CD14-positive monocyte (primary cell): ENCODE measurements around the gene FBXW7. TPM values are rescaled to one million over a fixed set of nuclear protein-coding genes. Genes with fewer than 3 reads are reported as not detected.

ENCODE experiments used
- DNase-seq, 3 donors: peaks; one replicate each; pipeline ENCODE4 v3.0.0-alpha.2; 2011 to 2022
- H2AFZ ChIP-seq: 2 replicates; pipeline ENCODE4 v1.6.0; 2012; ENCODE audit warnings: mild to moderate bottlenecking, low read depth, low read length, inconsistent platforms; ENCODE audit not compliant: insufficient read depth, poor library complexity, severe bottlenecking
- H3K27ac ChIP-seq, 2 donors: 1 replicate in 1 of 2; 2 replicates in 1 of 2; pipeline ENCODE4 v1.5.1; 2012 to 2013; ENCODE audit warnings: low read length in 2 of 2, control low read depth in 1 of 2, inconsistent platforms in 1 of 2, low read depth in 1 of 2, mild to moderate bottlenecking in 1 of 2
- H3K27me3 ChIP-seq, 2 donors: one replicate each; pipeline versions ENCODE4 v1.6.0 to v1.6.1; 2011 to 2013; ENCODE audit warnings: low read length in 2 of 2; ENCODE audit not compliant: control insufficient read depth in 2 of 2, insufficient read depth in 2 of 2
- H3K36me3 ChIP-seq, 2 donors: replicated peaks in 1 of 2; 1 replicate in 1 of 2; 2 replicates in 1 of 2; pipeline versions ENCODE4 v1.5.1 to v1.6.1; 2012 to 2013; ENCODE audit warnings: low read length in 2 of 2, control low read depth in 1 of 2, inconsistent platforms in 1 of 2, mild to moderate bottlenecking in 1 of 2; ENCODE audit not compliant: insufficient read depth in 2 of 2, control insufficient read depth in 1 of 2
- H3K4me1 ChIP-seq, 2 donors: 1 replicate in 1 of 2; 2 replicates in 1 of 2; pipeline versions ENCODE4 v1.5.1 to v1.6.1; 2012 to 2013; ENCODE audit warnings: low read length in 2 of 2, control low read depth in 1 of 2, inconsistent platforms in 1 of 2, mild to moderate bottlenecking in 1 of 2, moderate library complexity in 1 of 2; ENCODE audit not compliant: insufficient read depth in 2 of 2, control insufficient read depth in 1 of 2
- H3K4me2 ChIP-seq: replicated peaks from 2 replicates; pipeline ENCODE3; 2012; ENCODE audit warnings: low read length, moderate library complexity, mild to moderate bottlenecking; ENCODE audit not compliant: poor library complexity, severe bottlenecking; ENCODE audit errors: extremely low read depth
- H3K4me3 ChIP-seq, 3 experiments: fragments of 200-600 bp in 1 of 3; sonication (generic) in 1 of 3; replicated peaks in 1 of 3; 1 replicate in 2 of 3; 2 replicates in 1 of 3; pipeline ENCODE4 v1.5.1; 2011 to 2013; ENCODE audit warnings: low read length in 3 of 3, mild to moderate bottlenecking in 3 of 3, control low read depth in 2 of 3, low read depth in 2 of 3, inconsistent platforms in 1 of 3, moderate library complexity in 1 of 3
- H3K79me2 ChIP-seq: 2 replicates; pipeline ENCODE4 v1.6.0; 2012; ENCODE audit warnings: mild to moderate bottlenecking, control low read depth, inconsistent platforms, low read length, moderate library complexity; ENCODE audit not compliant: insufficient read depth
- H3K9ac ChIP-seq: 2 replicates; pipeline ENCODE4 v1.6.0; 2017; ENCODE audit warnings: low read length, mild to moderate bottlenecking; ENCODE audit not compliant: insufficient read depth, poor library complexity, severe bottlenecking
- H3K9me3 ChIP-seq, 2 donors: replicated peaks in 1 of 2; 1 replicate in 1 of 2; 2 replicates in 1 of 2; pipeline versions ENCODE4 v1.5.1 to v1.6.1; 2012 to 2013; ENCODE audit warnings: low read length in 2 of 2, control low read depth in 1 of 2; ENCODE audit not compliant: control insufficient read depth in 1 of 2, insufficient read depth in 1 of 2
- H4K20me1 ChIP-seq: 2 replicates; pipeline ENCODE4 v1.6.0; 2012; ENCODE audit warnings: mild to moderate bottlenecking, low read length, control low read depth, moderate library complexity; ENCODE audit not compliant: insufficient read depth
- H3K27ac Mint-ChIP-seq, 7 donors: one replicate each; pipeline ENCODE4 v1.8.0; 2020; ENCODE audit warnings: mild to moderate bottlenecking in 7 of 7, mixed read lengths in 7 of 7, moderate library complexity in 6 of 7, inconsistent platforms in 2 of 7
- H3K27me3 Mint-ChIP-seq, 3 donors: one replicate each; pipeline ENCODE4 v1.8.0; 2021 to 2022; ENCODE audit warnings: low read depth in 3 of 3, mild to moderate bottlenecking in 3 of 3, mixed read lengths in 3 of 3, moderate library complexity in 3 of 3, inconsistent platforms in 1 of 3
- H3K36me3 Mint-ChIP-seq, 2 donors: one replicate each; pipeline ENCODE4 v1.8.0; 2020; ENCODE audit warnings: mixed read lengths in 2 of 2, inconsistent platforms in 1 of 2, mild to moderate bottlenecking in 1 of 2
- H3K4me1 Mint-ChIP-seq: one replicate; pipeline ENCODE4 v1.8.0; 2020; ENCODE audit warnings: mild to moderate bottlenecking, mixed read lengths
- H3K4me3 Mint-ChIP-seq, 2 donors: one replicate each; pipeline ENCODE4 v1.8.0; 2020; ENCODE audit warnings: mild to moderate bottlenecking in 2 of 2, mixed read lengths in 2 of 2, moderate library complexity in 1 of 2
- H3K9me3 Mint-ChIP-seq, 7 donors: one replicate each; pipeline ENCODE4 v1.8.0; 2020 to 2022; ENCODE audit warnings: mixed read lengths in 7 of 7, mild to moderate bottlenecking in 6 of 7, moderate library complexity in 6 of 7, inconsistent platforms in 2 of 7
- CTCF ChIP-seq: fragments of 200-600 bp; IDR thresholded peaks from one replicate; pipeline ENCODE4 v1.8.0; 2022; ENCODE audit warnings: antibody characterized with exemption, mild to moderate bottlenecking
- WGBS: methylation state at CpG from one replicate; pipeline ENCODE4 v1.1.5; 2013; ENCODE audit warnings: missing lambda C conversion rate; ENCODE audit not compliant: insufficient coverage; 5-methylcytosine and 5-hydroxymethylcytosine counted together
- intact Hi-C, 2 donors: fragments of 100-400 bp; cut with micrococcal nuclease; formaldehyde crosslinking; loops; one replicate each; pipeline versions ENCODE4 v1.15.0 to v1.15.1; 2023
- polyA plus RNA-seq, 3 donors: library from polyadenylated mRNA; depleted of rRNA in 1 of 3; unstranded in 2 of 3; stranded (reverse) in 1 of 3; fragments of 300-500 nt in 2 of 3; fragments of >200 nt in 1 of 3; fragmentation: Illumina TruSeq in 2 of 3; gene quantifications; 1 replicate in 2 of 3; 2 replicates in 1 of 3; pipeline ENCODE4 v1.2.3, GENCODE V29; 2012 to 2021

Gene FBXW7
- polyA plus RNA-seq, 3 donors: 25.1 to 44.9 (median 35.6) TPM

- no peaks in the 10 kb centered on the region for H3K27me3 ChIP-seq
- no peak overlapping the region for H2AFZ ChIP-seq
- no peaks in the 10 kb centered on the region for H3K27me3 Mint-ChIP-seq
- WGBS: no CpG with 5 or more reads among the region's 2 CpGs
- TF ChIP-seq CTCF: no peak
- peaks cover under 1 to 13% of the 10 kb centered on the region in 2 donors for H3K4me1 ChIP-seq
- H3K9me3 ChIP-seq: no peaks in the 10 kb centered on the region
- peaks cover 0 to 4% of the 10 kb centered on the region in 2 donors for H3K36me3 ChIP-seq
- no peak overlapping the region for H3K27ac Mint-ChIP-seq
- H3K27ac ChIP-seq: no peak overlapping the region
- peaks cover 98% of the 10 kb centered on the region for H4K20me1 ChIP-seq
- H3K36me3 Mint-ChIP-seq: peaks cover 7 to 13% of the 10 kb centered on the region in 2 donors
- peaks cover 90% of the 10 kb centered on the region for H3K79me2 ChIP-seq
- H3K4me3 Mint-ChIP-seq: no peak overlapping the region
- H3K9me3 Mint-ChIP-seq: no peaks in the 10 kb centered on the region
- H3K4me3 ChIP-seq: no peak overlapping the region
- H3K4me1 Mint-ChIP-seq: peaks cover 18% of the 10 kb centered on the region
- no peak overlapping the region for H3K9ac ChIP-seq
- DNase-seq: no peak
- no peak overlapping the region for H3K4me2 ChIP-seq
- intact Hi-C loops: no loop called here
These were observed 53.7 kb downstream of the FBXW7 start for GRCh38 chr4:152482211-152482610.

- Mint-ChIP-seq H3K4me3 (no peak overlapping the region), H3K4me1 (peaks cover 30% of the 10 kb centered on the region), H3K36me3 (peaks cover 7 to 13% of the 10 kb centered on the region in 2 donors), H3K9me3 (no peaks in the 10 kb centered on the region), H3K27ac (no peak overlapping the region), H3K27me3 (no peaks in the 10 kb centered on the region)
- no peak overlapping the region for H3K4me2 ChIP-seq
- peaks cover 98% of the 10 kb centered on the region for H4K20me1 ChIP-seq
- H3K79me2 ChIP-seq: peaks cover 85% of the 10 kb centered on the region
- WGBS: 100% methylated on average over 1 of the region's 2 CpGs
- peaks cover 8 to 22% of the 10 kb centered on the region in 2 donors for H3K4me1 ChIP-seq
- no peak for DNase-seq
- no peak overlapping the region for H3K9ac ChIP-seq
- no peaks in the 10 kb centered on the region for H3K27me3 ChIP-seq
- no peak for TF ChIP-seq CTCF
- no peak overlapping the region for H3K27ac ChIP-seq
- H3K9me3 ChIP-seq: no peaks in the 10 kb centered on the region
- peaks cover 0 to 4% of the 10 kb centered on the region in 2 donors for H3K36me3 ChIP-seq
- H2AFZ ChIP-seq: no peak overlapping the region
- H3K4me3 ChIP-seq: no peak overlapping the region
- intact Hi-C loops: no loop called here
These were observed 55.0 kb downstream of the FBXW7 start for GRCh38 chr4:152480901-152481300.
